ENCODE results near the gene SPRR2B. TPM values are rescaled to one million over a fixed set of nuclear protein-coding genes. Genes with fewer than 3 reads are reported as not detected.

The SPRR2B gene
- total and polyA plus RNA-seq, 2 of the 13 experiments (the other 11 are each of a cell fraction or from before 2014, with no cell fraction given), result not detected

DNA sequence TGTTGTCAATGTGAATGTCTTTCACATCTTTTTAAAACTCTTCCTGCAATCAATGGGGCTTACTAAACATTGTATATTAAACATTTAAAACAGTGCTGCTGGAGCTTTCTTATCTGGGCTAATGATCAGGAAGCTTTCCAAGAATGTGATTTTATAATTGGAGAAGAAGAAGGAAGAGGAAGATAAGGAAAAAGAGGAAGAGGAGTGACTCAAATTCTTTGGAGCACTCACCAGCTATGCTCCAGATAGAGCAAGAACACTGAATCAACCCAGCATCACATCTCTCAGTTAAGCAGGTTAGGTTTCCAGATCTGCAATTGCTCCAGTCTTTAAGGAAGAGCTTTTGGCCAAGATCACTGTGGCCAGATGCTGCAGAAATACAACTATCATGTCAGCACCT is 24.4 kb upstream of the SPRR2B start (continued):
- TF ChIP-seq, protein P1, sequence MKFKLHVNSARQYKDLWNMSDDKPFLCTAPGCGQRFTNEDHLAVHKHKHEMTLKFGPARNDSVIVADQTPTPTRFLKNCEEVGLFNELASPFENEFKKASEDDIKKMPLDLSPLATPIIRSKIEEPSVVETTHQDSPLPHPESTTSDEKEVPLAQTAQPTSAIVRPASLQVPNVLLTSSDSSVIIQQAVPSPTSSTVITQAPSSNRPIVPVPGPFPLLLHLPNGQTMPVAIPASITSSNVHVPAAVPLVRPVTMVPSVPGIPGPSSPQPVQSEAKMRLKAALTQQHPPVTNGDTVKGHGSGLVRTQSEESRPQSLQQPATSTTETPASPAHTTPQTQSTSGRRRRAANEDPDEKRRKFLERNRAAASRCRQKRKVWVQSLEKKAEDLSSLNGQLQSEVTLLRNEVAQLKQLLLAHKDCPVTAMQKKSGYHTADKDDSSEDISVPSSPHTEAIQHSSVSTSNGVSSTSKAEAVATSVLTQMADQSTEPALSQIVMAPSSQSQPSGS (CRISPR knock-in tag; IDR thresholded peaks at IDR 0.05), result no peak

DNA sequence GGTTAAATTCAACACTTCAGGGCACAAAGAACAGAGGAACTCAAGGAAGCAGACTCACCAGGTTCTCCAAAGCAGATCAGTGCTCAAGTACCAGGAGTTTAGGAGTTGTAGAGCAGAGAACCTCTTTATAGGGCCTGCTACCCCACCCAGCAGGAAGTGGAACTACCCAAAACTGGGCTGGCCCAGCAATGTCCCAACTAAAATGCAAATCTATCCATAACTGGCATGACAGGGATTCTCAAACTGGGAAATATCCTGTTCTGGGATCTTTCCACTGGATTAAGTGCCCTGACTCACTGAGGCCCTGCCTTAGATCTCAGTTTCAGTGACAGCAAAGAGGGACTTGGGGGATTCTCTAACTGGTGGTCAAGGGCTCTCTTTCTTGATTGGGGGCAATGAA is 23.0 kb upstream of the SPRR2B start, which contains the start of gene SPRR2E:
TSS of gene SPRR2E (minus strand) at position 101 of the 400 bp plus-strand sequence. CDS start 775 bp downstream, outside the sequence.
- POLR2A ChIA-PET, result no interaction called here
- FAIRE-seq, result no peak
- Histone ChIP-seq H4K20me1 (ENCODE audit: insufficient read depth, low read length) (no peaks in the 10 kb centered on the region), H3K9ac (ENCODE audit: insufficient read depth, low read depth, low read length) (no peak within 1 kb of the TSS), H3K4me3 (replicated peaks in 1 of 3; ENCODE audit: insufficient read depth in 1 of 3, low read depth in 2 of 3, low read length in 3 of 3) (no peak within 1 kb of the TSS), H3K27ac (ENCODE audit: extremely low read length, insufficient read depth, low read length) (no peak within 1 kb of the TSS), H3K36me3 (replicated peaks in 1 of 2; ENCODE audit: control insufficient read depth in 1 of 2, insufficient read depth in 2 of 2, low read length in 2 of 2) (no peaks in the 10 kb centered on the region), H3K27me3 (ENCODE audit: control insufficient read depth in 1 of 2, insufficient read depth in 2 of 2, low read length in 2 of 2) (no peaks in the 10 kb centered on the region), H3K79me2 (ENCODE audit: insufficient read depth, low read length) (no peaks in the 10 kb centered on the region), H3K9me3 (ENCODE audit: low read length) (no peaks in the 10 kb centered on the region), H3K4me2 (ENCODE audit: low read depth, low read length) (no peak within 1 kb of the TSS), H3K4me1 (ENCODE audit: insufficient read depth, low read length) (no peaks in the 10 kb centered on the region), H2AFZ (ENCODE audit: low read length) (no peak within 1 kb of the TSS)
- intact Hi-C loops (cut with micrococcal nuclease; ENCODE audit: unreplicated experiment) (no loop called here), in situ Hi-C loops (cut with HindIII; ENCODE audit: extremely low pct_ligation_motif_present, low pct_unique_long_range_greater_than_20kb) (no loop called here)
- BruUV-seq (replicated peaks), result no TSS peak
- TF ChIP-seq MYNN (CRISPR knock-in tag; IDR thresholded peaks at IDR 0.05; ENCODE audit: low read depth), result no peak
- TF ChIP-seq GFI1 (CRISPR knock-in tag; IDR thresholded peaks at IDR 0.05; ENCODE audit: borderline replicate concordance), result no peak
- no peak for TF ChIP-seq ZMYM4 (CRISPR knock-in tag; IDR thresholded peaks at IDR 0.05)
- TF ChIP-seq ZFP82 (CRISPR knock-in tag; IDR thresholded peaks at IDR 0.05; ENCODE audit: borderline replicate concordance), result no peak
- TF ChIP-seq, protein P2, sequence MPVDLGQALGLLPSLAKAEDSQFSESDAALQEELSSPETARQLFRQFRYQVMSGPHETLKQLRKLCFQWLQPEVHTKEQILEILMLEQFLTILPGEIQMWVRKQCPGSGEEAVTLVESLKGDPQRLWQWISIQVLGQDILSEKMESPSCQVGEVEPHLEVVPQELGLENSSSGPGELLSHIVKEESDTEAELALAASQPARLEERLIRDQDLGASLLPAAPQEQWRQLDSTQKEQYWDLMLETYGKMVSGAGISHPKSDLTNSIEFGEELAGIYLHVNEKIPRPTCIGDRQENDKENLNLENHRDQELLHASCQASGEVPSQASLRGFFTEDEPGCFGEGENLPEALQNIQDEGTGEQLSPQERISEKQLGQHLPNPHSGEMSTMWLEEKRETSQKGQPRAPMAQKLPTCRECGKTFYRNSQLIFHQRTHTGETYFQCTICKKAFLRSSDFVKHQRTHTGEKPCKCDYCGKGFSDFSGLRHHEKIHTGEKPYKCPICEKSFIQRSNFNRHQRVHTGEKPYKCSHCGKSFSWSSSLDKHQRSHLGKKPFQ (CRISPR knock-in tag; IDR thresholded peaks at IDR 0.05; ENCODE audit: insufficient replicate concordance), result no peak
- no peak for TF ChIP-seq CBX1 (IDR thresholded peaks at IDR 0.05; ENCODE audit: low read depth)
- no peak for TF ChIP-seq ZFP90 (CRISPR knock-in tag; IDR thresholded peaks at IDR 0.05; ENCODE audit: borderline replicate concordance)
- no peak for TF ChIP-seq GTF2F1 (IDR thresholded peaks at IDR 0.05; ENCODE audit: low read length)
- TF ChIP-seq KDM1A (CRISPR knock-in tag; IDR thresholded peaks at IDR 0.05), result no peak
- no peak for TF ChIP-seq TGIF2 (CRISPR knock-in tag; IDR thresholded peaks at IDR 0.05)
- no peak for TF ChIP-seq DNMT1 (CRISPR knock-in tag; IDR thresholded peaks at IDR 0.05)
- TF ChIP-seq ZNF20 (CRISPR knock-in tag; IDR thresholded peaks at IDR 0.05), result no peak
- TF ChIP-seq ELF4 (CRISPR knock-in tag; IDR thresholded peaks at IDR 0.05; ENCODE audit: borderline replicate concordance), result no peak
- TF ChIP-seq, protein P3, sequence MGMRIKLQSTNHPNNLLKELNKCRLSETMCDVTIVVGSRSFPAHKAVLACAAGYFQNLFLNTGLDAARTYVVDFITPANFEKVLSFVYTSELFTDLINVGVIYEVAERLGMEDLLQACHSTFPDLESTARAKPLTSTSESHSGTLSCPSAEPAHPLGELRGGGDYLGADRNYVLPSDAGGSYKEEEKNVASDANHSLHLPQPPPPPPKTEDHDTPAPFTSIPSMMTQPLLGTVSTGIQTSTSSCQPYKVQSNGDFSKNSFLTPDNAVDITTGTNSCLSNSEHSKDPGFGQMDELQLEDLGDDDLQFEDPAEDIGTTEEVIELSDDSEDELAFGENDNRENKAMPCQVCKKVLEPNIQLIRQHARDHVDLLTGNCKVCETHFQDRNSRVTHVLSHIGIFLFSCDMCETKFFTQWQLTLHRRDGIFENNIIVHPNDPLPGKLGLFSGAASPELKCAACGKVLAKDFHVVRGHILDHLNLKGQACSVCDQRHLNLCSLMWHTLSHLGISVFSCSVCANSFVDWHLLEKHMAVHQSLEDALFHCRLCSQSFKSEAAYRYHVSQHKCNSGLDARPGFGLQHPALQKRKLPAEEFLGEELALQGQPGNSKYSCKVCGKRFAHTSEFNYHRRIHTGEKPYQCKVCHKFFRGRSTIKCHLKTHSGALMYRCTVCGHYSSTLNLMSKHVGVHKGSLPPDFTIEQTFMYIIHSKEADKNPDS (CRISPR knock-in tag; IDR thresholded peaks at IDR 0.05), result no peak
- DNase-seq (ENCODE audit: low spot score), result no peak
- no peak for ATAC-seq
- CTCF ChIA-PET (ENCODE audit: low intra/inter-chr PET ratio, low total read pairs), result no interaction called here

Data from HepG2 (cell line).